DND-41 (cell line): ENCODE data around the gene PIGU.
A peak's percentile ranks its signal among the peaks of the same experiment; 100 is the strongest.

Experiments used
- ATAC-seq: fragments of 200-7000 bp; cut with Tn5 transposase; 3 replicates; pipeline ENCODE4 v1.9.1; 2021; ENCODE audit warnings: low read depth; ENCODE audit not compliant: insufficient read depth
- DNase-seq: peaks from one replicate; pipeline ENCODE4 v3.0.0-alpha.2; 2020
- H2AFZ ChIP-seq: 2 replicates; pipeline ENCODE4 v1.6.0; 2012; ENCODE audit warnings: low read depth, low read length
- H3K27ac ChIP-seq: 2 replicates; pipeline ENCODE4 v1.5.1; 2012; ENCODE audit warnings: low read length, inconsistent platforms
- H3K27me3 ChIP-seq: fragments of 200-600 bp; sonication (generic); 2 replicates; pipeline ENCODE4 v1.6.0; 2012; ENCODE audit warnings: low read length, mild to moderate bottlenecking, inconsistent platforms; ENCODE audit not compliant: insufficient read depth, poor library complexity
- H3K36me3 ChIP-seq: 2 replicates; pipeline ENCODE4 v1.5.1; 2012; ENCODE audit warnings: low read length, inconsistent platforms; ENCODE audit not compliant: insufficient read depth
- H3K4me1 ChIP-seq: 2 replicates; pipeline ENCODE4 v1.5.1; 2012; ENCODE audit warnings: mild to moderate bottlenecking, low read length; ENCODE audit not compliant: insufficient read depth
- H3K4me2 ChIP-seq: 2 replicates; pipeline ENCODE4 v1.6.0; 2012; ENCODE audit warnings: mild to moderate bottlenecking, moderate library complexity, low read length, inconsistent platforms; ENCODE audit not compliant: insufficient read depth
- H3K4me3 ChIP-seq, 2 experiments: fragments of 200-600 bp in 1 of 2; shearing (Covaris generic) in 1 of 2; 2 replicates each; pipeline ENCODE4 v1.5.1; 2012 to 2016; ENCODE audit warnings: inconsistent platforms in 2 of 2, low read length in 2 of 2, mild to moderate bottlenecking in 2 of 2, low read depth in 1 of 2, moderate library complexity in 1 of 2
- H3K79me2 ChIP-seq: 2 replicates; pipeline ENCODE4 v1.6.0; 2012; ENCODE audit warnings: low read length, inconsistent platforms; ENCODE audit not compliant: insufficient read depth
- H3K9ac ChIP-seq: 2 replicates; pipeline ENCODE4 v1.6.0; 2012; ENCODE audit warnings: low read depth, mild to moderate bottlenecking, inconsistent platforms, low read length, moderate library complexity
- H3K9me3 ChIP-seq: 2 replicates; pipeline ENCODE4 v1.5.1; 2012; ENCODE audit warnings: low read length, moderate library complexity, mild to moderate bottlenecking, inconsistent platforms; ENCODE audit not compliant: insufficient read depth, severe bottlenecking
- H4K20me1 ChIP-seq: 2 replicates; pipeline ENCODE4 v1.6.0; 2012; ENCODE audit warnings: low read length; ENCODE audit not compliant: insufficient read depth
- EZH2 ChIP-seq: IDR thresholded peaks from 3 replicates; pipeline ENCODE4 v1.6.1; 2012; ENCODE audit warnings: borderline replicate concordance, low read depth, mild to moderate bottlenecking, moderate library complexity, low read length, inconsistent platforms; ENCODE audit not compliant: severe bottlenecking
- TF ChIP-seq, protein P1 (sequence below): IDR thresholded peaks from 2 replicates; pipeline ENCODE4 v1.5.1; 2012; ENCODE audit warnings: borderline replicate concordance, low read length, moderate library complexity, mild to moderate bottlenecking; ENCODE audit not compliant: poor library complexity, severe bottlenecking; ENCODE audit errors: extremely low read depth

PIGU gene

DNA sequence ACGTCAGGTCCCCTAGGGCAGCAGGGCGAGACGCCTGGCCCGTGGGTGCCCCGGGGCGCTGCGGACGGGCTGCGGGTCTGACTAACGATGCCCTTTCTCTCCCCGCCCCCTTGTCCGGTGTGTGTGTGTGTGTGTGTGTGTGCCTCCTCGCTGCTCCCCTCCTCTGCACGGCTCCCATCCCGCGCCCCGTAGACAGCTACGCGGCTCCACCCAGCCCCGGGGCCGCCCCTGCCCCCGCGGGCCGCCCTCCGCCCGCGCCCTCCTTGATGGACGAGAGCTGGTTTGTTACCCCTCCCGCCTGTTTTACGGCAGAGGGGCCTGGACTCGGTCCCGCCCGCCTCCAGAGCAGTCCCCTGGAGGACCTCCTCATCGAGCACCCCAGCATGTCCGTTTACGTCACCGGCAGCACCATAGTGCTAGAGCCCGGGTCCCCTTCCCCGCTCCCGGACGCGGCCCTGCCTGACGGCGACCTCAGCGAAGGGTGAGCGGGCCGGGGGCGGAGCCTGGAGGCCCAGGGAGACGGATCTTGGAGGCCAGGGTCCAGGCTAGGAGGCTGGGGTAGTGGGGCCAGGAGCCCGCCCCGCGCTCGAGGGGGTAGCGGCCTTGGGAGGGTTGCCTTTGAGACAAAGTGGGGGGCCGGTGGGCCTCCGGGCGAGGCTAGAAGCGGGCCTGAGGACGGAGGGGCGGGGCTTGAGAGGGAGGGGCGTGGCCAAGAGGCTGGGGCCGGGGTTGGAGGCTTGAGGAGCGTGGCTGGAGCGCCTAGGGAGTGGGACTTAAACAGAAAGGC lies 32.3 kb upstream of the PIGU start:
- Histone ChIP-seq H3K9me3 (no peaks in the 10 kb centered on the region), H3K4me2 (peak overlapping the region; percentile 73), H2AFZ (peak overlapping the region; percentile 21), H4K20me1 (peaks cover 11% of the 10 kb centered on the region), H3K36me3 (peaks cover 10% of the 10 kb centered on the region), H3K27ac (no peak overlapping the region), H3K9ac (peak overlapping the region; percentile 39; the same call in 1 of the 2 replicates), H3K79me2 (no peaks in the 10 kb centered on the region), H3K4me1 (peaks cover 23% of the 10 kb centered on the region), H3K4me3 (peak overlapping the region in 1 of 2 experiments; percentile 51; a peak in 2 of 4 replicates), H3K27me3 (peaks cover 19% of the 10 kb centered on the region)
- ATAC-seq: peak; percentile 52
- DNase-seq: peak; percentile 49
- no peak for TF ChIP-seq EZH2
- TF ChIP-seq, protein P1, sequence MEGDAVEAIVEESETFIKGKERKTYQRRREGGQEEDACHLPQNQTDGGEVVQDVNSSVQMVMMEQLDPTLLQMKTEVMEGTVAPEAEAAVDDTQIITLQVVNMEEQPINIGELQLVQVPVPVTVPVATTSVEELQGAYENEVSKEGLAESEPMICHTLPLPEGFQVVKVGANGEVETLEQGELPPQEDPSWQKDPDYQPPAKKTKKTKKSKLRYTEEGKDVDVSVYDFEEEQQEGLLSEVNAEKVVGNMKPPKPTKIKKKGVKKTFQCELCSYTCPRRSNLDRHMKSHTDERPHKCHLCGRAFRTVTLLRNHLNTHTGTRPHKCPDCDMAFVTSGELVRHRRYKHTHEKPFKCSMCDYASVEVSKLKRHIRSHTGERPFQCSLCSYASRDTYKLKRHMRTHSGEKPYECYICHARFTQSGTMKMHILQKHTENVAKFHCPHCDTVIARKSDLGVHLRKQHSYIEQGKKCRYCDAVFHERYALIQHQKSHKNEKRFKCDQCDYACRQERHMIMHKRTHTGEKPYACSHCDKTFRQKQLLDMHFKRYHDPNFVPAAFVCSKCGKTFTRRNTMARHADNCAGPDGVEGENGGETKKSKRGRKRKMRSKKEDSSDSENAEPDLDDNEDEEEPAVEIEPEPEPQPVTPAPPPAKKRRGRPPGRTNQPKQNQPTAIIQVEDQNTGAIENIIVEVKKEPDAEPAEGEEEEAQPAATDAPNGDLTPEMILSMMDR: no peak

DNA sequence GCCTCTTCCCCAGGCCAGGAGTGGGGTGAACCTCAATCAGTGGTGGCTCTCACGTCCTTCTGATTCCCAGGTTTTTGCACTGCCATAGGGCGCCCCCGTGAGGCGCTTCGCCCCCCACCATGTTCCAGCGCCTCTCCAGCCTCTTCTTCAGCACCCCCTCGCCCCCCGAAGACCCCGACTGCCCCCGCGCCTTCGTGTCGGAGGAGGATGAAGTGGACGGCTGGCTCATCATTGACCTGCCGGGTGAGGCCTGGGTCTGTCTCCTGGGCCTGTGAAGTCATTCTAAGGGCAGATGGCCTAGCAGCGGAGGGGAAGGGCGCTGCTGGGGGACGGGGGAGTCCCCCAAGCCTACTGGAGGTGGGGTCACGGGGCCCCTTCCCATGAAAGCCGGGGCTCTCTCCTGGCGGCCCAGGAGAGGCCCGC lies 31.7 kb upstream of the PIGU start:
- Histone ChIP-seq H3K36me3 (peaks cover 4% of the 10 kb centered on the region), H3K9me3 (no peaks in the 10 kb centered on the region), H2AFZ (no peak overlapping the region), H3K9ac (no peak overlapping the region), H3K4me1 (peaks cover 25% of the 10 kb centered on the region), H3K79me2 (no peaks in the 10 kb centered on the region), H3K27me3 (peaks cover 21% of the 10 kb centered on the region), H4K20me1 (peaks cover 11% of the 10 kb centered on the region), H3K27ac (no peak overlapping the region), H3K4me3 (no peak overlapping the region), H3K4me2 (no peak overlapping the region)
- DNase-seq: peak; percentile 32
- TF ChIP-seq, protein P1: peak; percentile 53
- TF ChIP-seq EZH2: no peak
- ATAC-seq: no peak

DNA sequence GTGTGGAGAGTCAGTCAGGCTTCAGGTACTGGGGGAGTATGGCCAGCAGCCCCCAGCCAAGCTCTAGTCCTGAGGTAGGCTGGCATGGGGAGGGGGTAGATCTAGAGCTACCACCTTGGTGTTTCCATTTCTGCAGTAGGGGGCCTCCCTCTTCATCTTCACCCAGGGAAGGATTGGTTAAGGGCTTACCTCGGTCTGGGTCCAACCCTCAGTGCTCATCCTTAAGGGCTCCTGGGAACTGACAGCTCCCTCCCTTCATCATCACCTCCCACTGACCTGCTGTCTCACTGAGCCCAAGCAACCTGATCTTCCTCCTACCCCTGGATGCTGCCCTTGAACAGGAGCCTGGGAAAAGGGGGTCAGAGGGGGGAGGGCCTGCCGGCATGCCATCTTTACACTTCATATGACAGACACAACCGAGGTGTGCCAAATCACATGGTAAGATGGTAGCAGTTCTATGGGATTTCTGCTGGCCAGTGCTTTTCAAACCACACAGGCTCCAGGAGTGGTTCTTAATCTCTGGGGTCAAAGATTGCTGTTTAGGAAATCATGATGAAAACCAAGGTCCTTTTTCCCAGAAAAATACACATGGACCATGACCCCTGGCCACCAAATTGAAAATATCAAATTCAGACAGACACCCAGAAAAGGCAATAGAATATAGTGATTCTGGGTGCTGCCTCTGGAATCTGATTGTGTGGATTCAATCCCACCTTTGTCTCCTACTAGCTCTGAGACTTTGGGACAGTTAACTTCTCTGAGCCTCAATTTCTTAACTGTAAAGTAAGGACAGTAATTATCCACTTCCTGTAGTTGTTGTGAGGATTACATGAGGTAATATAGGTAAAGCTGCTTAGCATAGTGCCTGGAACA lies 30.3 kb upstream of the PIGU start:
- Histone ChIP-seq H3K36me3 (no peaks in the 10 kb centered on the region), H3K27me3 (peaks cover 30% of the 10 kb centered on the region), H3K9ac (no peak overlapping the region), H4K20me1 (peaks cover 11% of the 10 kb centered on the region), H3K27ac (no peak overlapping the region), H3K9me3 (no peaks in the 10 kb centered on the region), H3K4me1 (peaks cover 35% of the 10 kb centered on the region), H3K4me3 (no peak overlapping the region), H2AFZ (no peak overlapping the region), H3K79me2 (no peaks in the 10 kb centered on the region), H3K4me2 (no peak overlapping the region)
- TF ChIP-seq EZH2: no peak
- TF ChIP-seq, protein P1: no peak
- DNase-seq: no peak
- no peak for ATAC-seq
